NCI-H146 treated with DMSO at 0.1 percent for 48 hours (cell line): ENCODE data around the gene PLCL1.

Experiments
- DNase-seq: peaks from one replicate; lab custom pipeline; 2025; ENCODE audit not compliant: unreplicated experiment; lab: John Stamatoyannopoulos, UW

The PLCL1 gene

GRCh38 chr2:197884252-197884651, 79.9 kb downstream of the PLCL1 start:
- DNase-seq: no peak

DNA sequence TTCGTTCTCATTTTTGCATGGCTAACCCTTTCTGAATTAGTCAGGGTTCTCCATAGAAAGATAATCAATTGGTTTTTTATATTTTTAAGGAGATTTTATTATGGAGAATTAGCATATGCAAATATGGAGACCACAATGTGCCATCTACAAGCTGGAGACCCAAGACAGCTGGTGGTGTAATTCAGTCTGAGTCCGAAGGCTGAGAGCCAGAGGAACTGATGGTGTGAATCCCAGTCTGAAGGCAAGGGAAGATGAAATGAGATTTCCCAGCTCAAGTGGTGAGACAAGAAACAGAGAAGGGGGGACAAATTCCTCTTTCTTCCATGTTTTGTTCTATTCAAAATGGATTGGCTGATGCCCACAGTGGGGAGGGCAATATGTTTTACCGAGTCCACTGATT, 80.7 kb downstream of the PLCL1 start:
- no peak for DNase-seq

GRCh38 chr2:197885587-197885986, 81.2 kb downstream of the PLCL1 start:
- no peak for DNase-seq

DNA sequence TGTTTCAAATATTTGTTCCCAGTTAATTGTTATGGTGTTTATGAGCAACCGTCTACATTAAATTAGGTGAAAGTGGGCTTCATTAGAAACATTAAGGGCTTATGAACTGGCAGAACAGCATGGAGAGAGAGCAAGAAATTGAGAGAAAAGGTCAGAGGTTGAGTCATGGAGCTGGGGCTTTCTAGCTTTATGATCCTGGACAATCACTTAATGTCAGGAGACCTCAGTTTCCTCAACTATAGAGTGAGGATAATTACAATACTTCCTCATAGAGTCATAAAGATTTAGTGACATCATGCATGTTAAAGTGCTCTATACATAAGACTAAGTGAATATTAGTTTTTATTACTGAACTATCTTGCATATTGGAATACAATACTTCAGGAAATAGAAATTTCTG, 83.9 kb downstream of the PLCL1 start:
- DNase-seq: no peak

DNA sequence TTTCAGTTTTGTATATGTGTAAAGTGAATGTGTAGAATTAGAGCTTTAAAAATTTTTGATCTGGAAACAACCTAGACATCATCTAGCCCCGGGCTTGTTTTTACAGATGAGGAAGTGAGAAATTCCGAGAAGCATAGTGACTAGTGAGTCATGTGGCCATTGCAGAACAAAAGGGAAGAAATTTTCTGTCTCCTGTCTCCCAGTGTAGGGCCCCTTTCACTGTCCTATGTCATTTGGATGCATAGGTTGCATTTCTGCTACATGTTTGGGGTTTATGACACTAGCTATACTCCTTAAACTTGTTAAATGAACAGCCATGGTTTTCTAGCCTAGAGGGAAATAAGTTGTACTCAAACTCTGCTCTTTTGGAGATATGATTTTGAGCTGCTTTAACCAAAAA, 84.6 kb downstream of the PLCL1 start:
- DNase-seq: no peak

DNA sequence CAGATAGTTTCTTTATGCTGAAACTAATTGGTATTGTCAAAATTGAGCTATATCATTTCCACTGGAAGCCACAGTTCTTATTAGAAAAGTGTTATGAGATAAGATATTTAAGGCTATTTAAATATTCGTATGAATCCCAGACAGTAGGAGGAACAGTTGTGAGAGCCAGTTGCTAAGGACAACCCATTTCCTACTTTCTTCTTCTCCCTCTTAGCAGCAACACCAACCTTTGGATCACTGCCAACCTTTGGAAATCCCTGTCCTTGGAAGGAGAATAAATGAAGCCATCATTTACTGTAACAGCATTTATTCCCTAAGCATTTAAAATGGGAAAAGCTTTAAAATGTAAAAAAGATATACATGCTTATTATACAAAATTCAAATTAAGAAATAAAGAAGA, 85.8 kb downstream of the PLCL1 start:
- DNase-seq: no peak

DNA sequence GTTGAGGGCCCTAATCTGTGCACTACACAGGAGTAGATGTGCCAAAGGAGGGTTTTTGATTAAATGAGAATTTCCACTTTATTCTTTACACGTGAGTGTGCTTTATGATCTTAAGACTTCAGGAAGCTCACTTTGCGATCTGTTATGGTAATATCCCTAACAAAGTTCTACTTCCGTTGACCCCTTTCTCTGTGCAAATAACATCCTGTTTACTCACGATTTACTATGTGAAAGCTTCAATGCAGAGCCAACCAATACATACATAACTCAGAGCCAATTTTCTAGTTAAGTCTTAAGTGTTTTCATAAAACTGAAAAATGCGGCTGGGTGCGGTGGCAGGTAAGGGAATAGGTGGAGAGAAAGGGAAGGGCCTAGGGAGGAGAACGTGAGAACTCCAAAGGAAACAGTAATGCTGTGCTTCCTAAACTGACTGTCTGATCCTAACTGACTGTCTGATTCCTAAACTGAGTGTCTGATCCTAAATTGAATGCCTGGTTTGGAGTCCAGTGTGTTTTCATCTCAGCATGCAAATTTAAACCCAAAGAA, 87.6 kb downstream of the PLCL1 start:
- DNase-seq: no peak

GRCh38 chr2:197893403-197894177, 89.2 kb downstream of the PLCL1 start:
- DNase-seq: no peak

GRCh38 chr2:197894751-197895274, 90.4 kb downstream of the PLCL1 start:
- no peak for DNase-seq

DNA sequence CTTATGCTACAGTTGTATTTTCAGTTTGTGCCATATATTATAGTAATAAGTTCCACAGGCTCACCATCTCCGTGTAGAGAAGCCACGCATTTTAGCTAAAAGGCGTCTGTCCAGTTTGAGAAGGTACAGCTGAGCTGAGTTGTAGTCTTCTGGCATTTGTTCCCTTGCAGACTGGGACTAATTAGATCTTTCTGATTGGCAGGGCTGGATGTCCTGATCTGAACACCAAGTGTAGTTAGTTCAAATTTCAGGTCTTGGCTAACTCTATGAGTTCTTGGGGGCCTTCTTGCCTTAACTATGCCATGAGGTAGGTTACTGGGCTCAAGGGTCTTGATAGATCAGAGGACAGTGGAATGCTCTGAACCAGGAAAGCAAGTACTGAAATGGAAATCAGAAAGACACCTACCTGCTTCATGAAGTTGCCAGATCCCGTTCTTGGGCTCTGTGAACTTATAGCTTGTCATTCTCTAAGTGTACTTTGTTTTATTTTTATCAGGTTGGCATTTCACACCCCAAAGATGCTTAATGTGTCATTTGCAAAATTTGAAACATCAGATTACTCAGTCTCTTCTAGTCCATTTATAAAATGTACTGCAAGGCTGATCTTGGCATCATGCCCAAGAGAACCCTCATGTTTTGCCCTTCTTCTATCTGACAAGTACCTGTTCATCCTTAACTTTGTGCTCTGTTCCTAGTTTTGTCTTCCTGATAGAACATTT, 93.7 kb downstream of the PLCL1 start:
- DNase-seq: no peak

DNA sequence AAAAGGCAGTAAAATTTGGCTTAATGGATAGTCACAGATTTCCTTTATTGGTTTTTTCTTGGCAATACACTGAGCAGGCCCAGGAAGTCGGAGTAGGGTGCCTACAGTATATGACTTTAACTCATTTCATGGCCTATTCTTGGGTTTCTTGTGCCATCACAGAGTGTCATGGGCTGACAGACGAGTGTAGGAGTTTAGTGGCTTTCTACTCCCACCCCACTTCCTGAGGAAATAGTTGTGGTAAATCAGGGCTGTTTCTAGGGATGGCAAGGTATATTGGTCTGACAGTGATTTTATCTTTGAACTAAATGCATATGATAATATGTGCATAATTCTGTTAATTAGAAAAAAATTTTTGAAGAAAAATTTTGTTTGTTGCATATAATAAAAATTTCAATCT, 100.1 kb downstream of the PLCL1 start:
- no peak for DNase-seq

- DNase-seq: no peak
Measured at GRCh38 chr2:197908156-197908555, 103.8 kb downstream of the PLCL1 start.

- no peak for DNase-seq
Measured at GRCh38 chr2:197908990-197909776, 104.8 kb downstream of the PLCL1 start.

- DNase-seq: no peak
Measured at GRCh38 chr2:197911667-197912066, 107.3 kb downstream of the PLCL1 start.

DNA sequence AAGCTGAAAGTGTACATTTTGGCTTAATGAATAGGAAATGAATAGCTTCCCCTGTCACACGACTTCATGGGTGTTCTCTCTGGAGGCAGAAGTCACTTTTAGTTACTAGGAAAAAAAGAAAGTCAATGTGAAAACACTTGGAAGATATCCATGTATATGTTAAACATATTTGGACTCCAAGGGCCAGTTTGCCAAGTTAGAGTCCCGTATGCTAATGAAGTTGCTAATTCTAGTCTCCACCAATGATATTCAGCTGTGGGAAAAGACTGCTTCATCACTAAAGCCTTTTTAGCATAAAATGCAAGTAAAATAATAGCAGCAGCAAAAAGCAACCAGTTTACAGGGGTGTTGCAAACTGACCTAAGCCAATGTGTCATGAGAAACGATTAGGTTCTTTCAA, 108.7 kb downstream of the PLCL1 start:
- no peak for DNase-seq

- no peak for DNase-seq
Measured at GRCh38 chr2:197914778-197915177, 110.4 kb downstream of the PLCL1 start.

- DNase-seq: no peak
Measured at GRCh38 chr2:197915548-197916265, 111.3 kb downstream of the PLCL1 start.

DNA sequence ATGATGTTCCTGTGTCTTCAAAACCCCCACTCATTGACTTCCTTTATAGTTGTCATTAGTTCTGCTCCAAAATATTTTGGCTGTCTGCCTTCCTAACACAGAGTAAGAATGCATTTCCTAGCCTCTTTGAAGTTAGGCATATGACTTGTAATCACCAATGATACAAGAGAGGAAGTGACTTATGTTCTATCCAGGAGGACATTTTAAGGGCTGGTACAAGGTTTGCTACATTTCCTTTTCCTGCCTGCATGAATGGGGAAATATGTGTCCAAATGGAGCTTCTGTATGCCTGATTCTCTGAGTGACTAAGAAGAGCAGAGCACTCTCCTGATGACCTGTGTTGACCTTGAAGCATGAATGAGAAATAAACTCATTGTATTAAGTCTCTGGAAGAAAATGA, 115.1 kb downstream of the PLCL1 start:
- no peak for DNase-seq

GRCh38 chr2:197920088-197920487, 115.7 kb downstream of the PLCL1 start:
- DNase-seq: no peak

DNA sequence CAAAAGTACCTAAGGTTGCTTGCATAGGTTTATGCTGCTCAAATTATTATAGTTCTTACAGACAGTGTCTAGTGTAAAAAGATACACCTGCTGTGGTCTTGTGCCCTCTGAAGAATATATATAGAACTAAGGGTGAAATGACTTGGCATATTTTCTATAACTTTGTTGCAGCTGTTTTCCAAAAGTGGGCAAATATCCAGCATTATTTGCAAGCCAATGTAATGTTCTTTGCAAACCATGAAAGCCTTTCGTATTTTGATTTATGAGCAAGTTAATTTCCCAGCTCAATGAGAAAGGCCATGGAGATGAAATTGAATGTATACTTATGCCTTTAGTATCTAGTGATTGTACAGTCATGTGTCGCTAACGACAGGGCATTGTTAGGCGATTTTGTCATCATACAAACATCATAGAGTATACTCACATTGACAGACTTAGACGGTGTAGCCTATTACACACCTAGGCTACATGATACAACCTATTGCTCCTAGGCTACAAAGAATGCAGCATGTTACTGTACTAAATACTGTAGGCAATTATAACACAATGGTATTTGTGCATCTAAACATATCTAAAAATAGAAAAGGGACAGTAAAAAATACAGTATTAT, 116.3 kb downstream of the PLCL1 start:
- no peak for DNase-seq
